HCT116 (cell line): ENCODE data around the gene PPP4R3A. TPM values are rescaled to one million over a fixed set of nuclear protein-coding genes. Genes with fewer than 3 reads are reported as not detected.
"Not testable (repeated sequence)": the region's sequence is repeated elsewhere in the genome, so short reads cannot be mapped to it uniquely, and the experiment has no call there.

Experiments
- ATAC-seq: fragments of 200-7000 bp; cut with Tn5 transposase; 2 replicates; pipeline ENCODE4 v1.9.1; 2020; ENCODE audit warnings: mild to moderate bottlenecking, moderate library complexity
- BruUV-seq: library from RNA; stranded (reverse); fragments of 400-500 nt; replicated peaks from 2 replicates; lab custom pipeline; 2021; lab: Mats Ljungman, UMichigan
- CTCF ChIA-PET: fragments of 300-600 bp; sonication (Branson Sonifier 250); formaldehyde crosslinking; loops from one replicate; lab custom pipeline; 2021; ENCODE audit warnings: antibody characterized with exemption; lab: Charles Lee
- POLR2A ChIA-PET: fragments of 300-600, 350-600 bp; sonication (Branson Sonifier 250); formaldehyde crosslinking; loops from one replicate; lab custom pipeline; 2021; ENCODE audit warnings: antibody characterized with exemption; lab: Charles Lee
- RAD21 ChIA-PET, 2 experiments: fragments of 300-600 bp; sonication (Branson Sonifier 250); formaldehyde crosslinking; loops; one replicate each; lab custom pipeline; 2023; ENCODE audit warnings: low total read pairs in 2 of 2; ENCODE audit not compliant: uncharacterized antibody in 2 of 2, unreplicated experiment in 2 of 2, low non-redundant PET in 1 of 2; lab: Charles Lee
- DNase-seq: peaks from one replicate; pipeline ENCODE4 v3.0.0-alpha.2; 2010; ENCODE audit warnings: low read depth, low spot score
- H2AFZ ChIP-seq: fragments of 200-600 bp; shearing (Covaris generic), sonication (generic); 2 replicates; pipeline ENCODE4 v1.6.1; 2017; ENCODE audit warnings: low read depth, mixed run types, mixed read lengths, antibody characterized with exemption, low read length; ENCODE audit not compliant: poor library complexity, severe bottlenecking
- H3K27ac ChIP-seq: 2 replicates; pipeline ENCODE4 v1.5.1; 2012; ENCODE audit warnings: low read depth, low read length
- H3K27me3 ChIP-seq: fragments of 200-600 bp; sonication (generic); 2 replicates; pipeline ENCODE4 v1.6.1; 2016; ENCODE audit warnings: mixed run types, low read length, mixed read lengths; ENCODE audit not compliant: insufficient read depth
- H3K36me3 ChIP-seq, 2 experiments: fragments of 200-500 bp in 1 of 2; fragments of 200-600 bp in 1 of 2; sonication (Bioruptor generic) in 1 of 2; sonication (generic) in 1 of 2; 2 replicates each; pipeline versions ENCODE4 v1.5.1 to v1.6.1; 2014 to 2016; ENCODE audit warnings: low read length in 2 of 2, inconsistent platforms in 1 of 2, mixed read lengths in 1 of 2, mixed run types in 1 of 2; ENCODE audit not compliant: insufficient read depth in 2 of 2, control insufficient read depth in 1 of 2
- H3K4me1 ChIP-seq, 2 experiments: fragments of 200-600 bp in 1 of 2; sonication (generic) in 1 of 2; 2 replicates each; pipeline versions ENCODE4 v1.5.1 to v1.6.1; 2012 to 2017; ENCODE audit warnings: low read length in 2 of 2, inconsistent platforms in 1 of 2, mild to moderate bottlenecking in 1 of 2, mixed read lengths in 1 of 2, mixed run types in 1 of 2, moderate library complexity in 1 of 2; ENCODE audit not compliant: insufficient read depth in 2 of 2, control insufficient read depth in 1 of 2
- H3K4me2 ChIP-seq: fragments of 200-600 bp; sonication (generic); 2 replicates; pipeline ENCODE4 v1.6.1; 2017; ENCODE audit warnings: mixed run types, low read length, mixed read lengths
- H3K4me3 ChIP-seq, 2 experiments: fragments of 200-600 bp in 1 of 2; sonication (generic) in 1 of 2; replicated peaks in 1 of 2; 2 replicates each; pipeline ENCODE4 v1.5.1; 2011 to 2016; ENCODE audit warnings: low read length in 2 of 2, control low read depth in 1 of 2, low read depth in 1 of 2, mild to moderate bottlenecking in 1 of 2, mixed read lengths in 1 of 2, mixed run types in 1 of 2
- H3K79me2 ChIP-seq: fragments of 200-600 bp; sonication (generic); 2 replicates; pipeline ENCODE4 v1.6.1; 2017; ENCODE audit warnings: mild to moderate bottlenecking, mixed run types, low read length, moderate library complexity, mixed read lengths; ENCODE audit not compliant: insufficient read depth
- H3K9ac ChIP-seq: fragments of 200-600 bp; sonication (generic); 2 replicates; pipeline ENCODE4 v1.6.1; 2016; ENCODE audit warnings: low read length, mixed read lengths
- H3K9me2 ChIP-seq: fragments of 200-600 bp; sonication (generic), shearing (Covaris generic); 2 replicates; pipeline ENCODE4 v1.6.1; 2017; ENCODE audit warnings: mixed run types, mild to moderate bottlenecking, moderate library complexity; ENCODE audit not compliant: insufficient read depth
- H3K9me3 ChIP-seq, 2 experiments: fragments of 200-500 bp in 1 of 2; fragments of 200-600 bp in 1 of 2; sonication (Bioruptor generic) in 1 of 2; sonication (generic) in 1 of 2; 2 replicates each; pipeline ENCODE4 v1.6.1; 2014 to 2017; ENCODE audit warnings: low read length in 2 of 2, mixed read lengths in 2 of 2, inconsistent platforms in 1 of 2, low read depth in 1 of 2, mild to moderate bottlenecking in 1 of 2, mixed run types in 1 of 2, moderate library complexity in 1 of 2; ENCODE audit not compliant: control insufficient read depth in 1 of 2, insufficient read depth in 1 of 2
- H4K20me1 ChIP-seq: fragments of 200-600 bp; sonication (generic), shearing (Covaris generic); 2 replicates; pipeline ENCODE4 v1.6.1; 2017; ENCODE audit warnings: mixed run types, mild to moderate bottlenecking, moderate library complexity; ENCODE audit not compliant: insufficient read depth
- EGR1 ChIP-seq: IDR thresholded peaks from 2 replicates; pipeline ENCODE4 v1.6.1; 2012; ENCODE audit warnings: low read depth
- EZH2 ChIP-seq: fragments of 200-600 bp; sonication (generic); IDR thresholded peaks from 2 replicates; pipeline ENCODE4 v1.6.1; 2017; ENCODE audit warnings: antibody characterized with exemption, mixed run types
- EZH2phosphoT487 ChIP-seq: fragments of 200-600 bp; IDR thresholded peaks from 2 replicates; pipeline ENCODE4 v1.6.1; 2018; ENCODE audit warnings: antibody characterized with exemption, borderline replicate concordance
- MAX ChIP-seq: IDR thresholded peaks from 2 replicates; pipeline ENCODE4 v1.6.1; 2012
- ZBTB33 ChIP-seq: IDR thresholded peaks from 2 replicates; pipeline ENCODE4 v1.6.1; 2011; ENCODE audit warnings: mild to moderate bottlenecking, low read length, moderate library complexity; ENCODE audit not compliant: insufficient replicate concordance; ENCODE audit errors: extremely low read depth
- ZFX ChIP-seq: fragments of 450-650 bp; IDR thresholded peaks from 2 replicates; pipeline ENCODE4 v1.6.1; 2017
- intact Hi-C: fragments of 100-400 bp; cut with micrococcal nuclease; formaldehyde crosslinking; loops from 2 replicates; pipeline ENCODE4 v1.10.0; 2022
- total RNA-seq: library from RNA; stranded (reverse); gene quantifications from one replicate; pipeline ENCODE4 v1.2.1, GENCODE V29; 2021; ENCODE audit not compliant: unreplicated experiment

The PPP4R3A gene
- total RNA-seq, 1 experiment from 2014 or later: 67.7 TPM

GRCh38 chr14:91429385-91429784 lies 80.7 kb downstream of the PPP4R3A start:
- intact Hi-C loops: no loop called here
- H2AFZ ChIP-seq: no peak overlapping the region
- peaks cover 0 to 8% of the 10 kb centered on the region in 2 experiments; a peak in 2 of 4 replicates for H3K4me1 ChIP-seq
- no peak overlapping the region for H3K9ac ChIP-seq
- H3K79me2 ChIP-seq: no peaks in the 10 kb centered on the region
- RAD21 ChIA-PET: no interaction called here
- H3K4me3 ChIP-seq: no peak overlapping the region
- no TSS peak for BruUV-seq
- no peak overlapping the region for H3K27ac ChIP-seq
- no peaks in the 10 kb centered on the region for H3K36me3 ChIP-seq
- POLR2A ChIA-PET: interaction anchor here (0.7 kb wide), 1 partner anchor 666 kb away, joined by 4 read pairs; no protein-coding TSS in a partner anchor
- no peak for TF ChIP-seq EZH2phosphoT487
- no peak for TF ChIP-seq MAX
- no peak for TF ChIP-seq ZBTB33
- TF ChIP-seq ZFX: no peak
- no peak for TF ChIP-seq EGR1
- TF ChIP-seq EZH2: no peak
- DNase-seq (no peak), ATAC-seq (no peak)
- no peaks in the 10 kb centered on the region for H3K27me3 ChIP-seq
- CTCF ChIA-PET: interaction anchor here (0.7 kb wide), 1 partner anchor 442 kb away, joined by 4 read pairs; no protein-coding TSS in a partner anchor
- no peaks in the 10 kb centered on the region for H4K20me1 ChIP-seq
- H3K9me2 ChIP-seq: no peaks in the 10 kb centered on the region
- no peaks in the 10 kb centered on the region for H3K9me3 ChIP-seq
- no peak overlapping the region for H3K4me2 ChIP-seq

GRCh38 chr14:91428931-91429330 lies 81.2 kb downstream of the PPP4R3A start:
- BruUV-seq, H3K9ac ChIP-seq, H3K79me2 ChIP-seq, RAD21 ChIA-PET, H3K9me3 ChIP-seq, DNase-seq, H2AFZ ChIP-seq, H3K36me3 ChIP-seq, H3K4me1 ChIP-seq, H4K20me1 ChIP-seq, intact Hi-C loops, ATAC-seq, H3K27me3 ChIP-seq, H3K9me2 ChIP-seq, H3K27ac ChIP-seq, H3K4me2 ChIP-seq, H3K4me3 ChIP-seq: not testable (repeated sequence)
- CTCF ChIA-PET: interaction anchor here (0.7 kb wide), 1 partner anchor 443 kb away, joined by 4 read pairs; no protein-coding TSS in a partner anchor
- POLR2A ChIA-PET: interaction anchor here (0.7 kb wide), 1 partner anchor 666 kb away, joined by 4 read pairs; no protein-coding TSS in a partner anchor

- H3K27me3 ChIP-seq, H3K27ac ChIP-seq, H2AFZ ChIP-seq, POLR2A ChIA-PET, ATAC-seq, H3K9ac ChIP-seq, H3K9me3 ChIP-seq, H3K79me2 ChIP-seq, H3K36me3 ChIP-seq, intact Hi-C loops, H3K4me2 ChIP-seq, BruUV-seq, DNase-seq, H4K20me1 ChIP-seq, H3K4me1 ChIP-seq, RAD21 ChIA-PET, H3K9me2 ChIP-seq, H3K4me3 ChIP-seq, CTCF ChIA-PET: not testable (repeated sequence)
Observed at GRCh38 chr14:91425531-91425944, 84.6 kb downstream of the PPP4R3A start.
